K562 (cell line): ENCODE results near the gene SEC23B. TPM values are rescaled to one million over a fixed set of nuclear protein-coding genes. Genes with fewer than 3 reads are reported as not detected.
A peak's percentile ranks its signal among the peaks of the same experiment; 100 is the strongest.

Source experiments
- CBX3 ChIP-seq, 2 experiments: IDR thresholded peaks; 1 replicate in 1 of 2; 2 replicates in 1 of 2; pipeline ENCODE4 v1.6.1; 2012; ENCODE audit warnings: inconsistent platforms in 2 of 2, low read length in 2 of 2, borderline replicate concordance in 1 of 2, control low read depth in 1 of 2
- CHCHD3 ChIP-seq: fragments of 250-450 bp; sonication (Bioruptor Pico); IDR thresholded peaks from 2 replicates; pipeline ENCODE4 v2.1.2; 2022; ENCODE audit warnings: mild to moderate bottlenecking
- CSDE1 ChIP-seq, 2 experiments: fragments of 450-650 bp; IDR thresholded peaks; 2 replicates each; pipeline ENCODE4 v1.6.1; 2016; ENCODE audit warnings: mild to moderate bottlenecking in 1 of 2
- EHMT2 ChIP-seq: fragments of 450-650 bp; IDR thresholded peaks from 2 replicates; pipeline ENCODE4 v1.6.1; 2018; ENCODE audit warnings: antibody characterized with exemption
- FOSL1 ChIP-seq: fragments of 200-800 bp; sonication (Bioruptor generic); conservative IDR thresholded peaks from 2 replicates; pipeline ENCODE4 v1.6.1; 2016; ENCODE audit warnings: missing genetic modification characterization, missing compliant biosample characterization
- ID3 ChIP-seq, 2 experiments: fragments of 250-450 bp in 1 of 2; fragments of 450-650 bp in 1 of 2; sonication (Bioruptor Pico) in 1 of 2; IDR thresholded peaks; 2 replicates each; pipeline versions ENCODE4 v1.6.1 to v1.8.0; 2016 to 2021; ENCODE audit warnings: mild to moderate bottlenecking in 2 of 2, moderate library complexity in 2 of 2, missing compliant biosample characterization in 1 of 2, missing genetic modification characterization in 1 of 2
- KLF6 ChIP-seq: fragments of 250-450 bp; sonication (Bioruptor Pico); IDR thresholded peaks from 2 replicates; pipeline ENCODE4 v1.4.0; 2020; ENCODE audit warnings: mild to moderate bottlenecking, moderate library complexity, borderline replicate concordance
- MXD1 ChIP-seq: fragments of 250-450 bp; sonication (Bioruptor Pico); IDR thresholded peaks from 2 replicates; pipeline ENCODE4 v1.8.0; 2021; ENCODE audit warnings: borderline replicate concordance, mild to moderate bottlenecking, moderate library complexity; ENCODE audit not compliant: poor library complexity, severe bottlenecking
- RFX7 ChIP-seq: fragments of 250-450 bp; sonication (Bioruptor Pico); IDR thresholded peaks from 2 replicates; pipeline ENCODE4 v1.5.1; 2021; ENCODE audit warnings: mild to moderate bottlenecking
- RNF2 ChIP-seq: sonication (generic); IDR thresholded peaks from 2 replicates; pipeline ENCODE4 v1.6.1; 2016
- SMAD4 ChIP-seq: fragments of 250-450 bp; sonication (Bioruptor Pico); conservative IDR thresholded peaks from 2 replicates; pipeline ENCODE4 v1.8.0; 2021; ENCODE audit warnings: inconsistent platforms, mild to moderate bottlenecking, moderate library complexity
- SMC3 ChIP-seq: conservative IDR thresholded peaks from 2 replicates; pipeline ENCODE4 v1.6.1; 2011; ENCODE audit warnings: low read depth, low read length, improper control_type of control experiment; ENCODE audit not compliant: insufficient read depth
- USF2 ChIP-seq: sonication (generic); formaldehyde crosslinking; IDR thresholded peaks from 2 replicates; pipeline ENCODE4 v1.5.0; 2020; ENCODE audit warnings: missing genetic modification reagents
- WHSC1 ChIP-seq: IDR thresholded peaks from one replicate; pipeline ENCODE4 v1.6.1; 2012; ENCODE audit warnings: low read length, control low read depth, inconsistent platforms
- ZC3H8 ChIP-seq: fragments of 450-650 bp; IDR thresholded peaks from 2 replicates; pipeline ENCODE4 v1.6.1; 2017
- ZNF395 ChIP-seq: fragments of 200-800 bp; sonication (Bioruptor generic); IDR thresholded peaks from 2 replicates; pipeline ENCODE4 v1.6.1; 2017; ENCODE audit warnings: missing genetic modification characterization, missing compliant biosample characterization
- ZNF644 ChIP-seq: fragments of 200-800 bp; sonication (Bioruptor generic); IDR thresholded peaks from 2 replicates; pipeline ENCODE4 v1.6.1; 2016; ENCODE audit warnings: low read depth, missing genetic modification characterization, missing compliant biosample characterization
- polyA plus RNA-seq, 8 experiments: library from polyadenylated mRNA; depleted of rRNA in 4 of 8; stranded (reverse) in 5 of 8; unstranded in 3 of 8; fragments of >200 nt; fragmentation: Nextera tagmentation in 2 of 8; fragmentation: Illumina TruSeq in 1 of 8; extraction: Ambion mirVana in 2 of 8; extraction: Trizol in 1 of 8; gene quantifications; 2 replicates each; pipeline versions ENCODE4 v1.2.1 to v1.2.3, GENCODE V29; 2011 to 2014; ENCODE audit warnings: inconsistent platforms in 1 of 8, missing spikeins in 1 of 8
- total RNA-seq, 7 experiments: library from RNA; depleted of rRNA in 6 of 7; stranded (reverse); fragments of >200 nt in 6 of 7; fragmentation: Illumina TruSeq in 2 of 7; extraction: Trizol in 2 of 7; gene quantifications; 2 replicates each; pipeline versions ENCODE4 v1.2.1 to v1.2.3, GENCODE V29; 2011 to 2021; ENCODE audit warnings: low replicate concordance in 1 of 7

Gene SEC23B
- total and polyA plus RNA-seq, 9 of the 15 experiments (the other 6 are each of a cell fraction or from before 2014, with no cell fraction given), result 31.7 to 70.2 (median 38.5) TPM

- TF ChIP-seq FOSL1 (tag) (peak; percentile 53; the same call in 1 of the 2 replicates), ID3 (CRISPR knock-in tag; IDR thresholded peaks at IDR 0.05) (no peak), ID3 (tag; IDR thresholded peaks at IDR 0.05) (no peak), CBX3 (IDR thresholded peaks at IDR 0.05; ENCODE audit: borderline replicate concordance in 1 of 2, low read length in 2 of 2) (no peak), SMC3 (no peak), RNF2 (peak; percentile 66), USF2 (no peak), WHSC1 (no peak), MXD1 (no peak), CHCHD3 (CRISPR knock-in tag) (no peak), ZNF644 (tag) (no peak), ZNF395 (CRISPR knock-in tag) (no peak; the same call in 1 of the 2 replicates), SMAD4 (CRISPR knock-in tag) (0 out of 2 replicates have a peak, but pooled peaks have one; percentile 45), ZC3H8 (no peak), CSDE1 (IDR thresholded peaks at IDR 0.05) (no peak), KLF6 (CRISPR knock-in tag) (no peak), EHMT2 (no peak), RFX7 (CRISPR knock-in tag) (no peak)
Measured at GRCh38 chr20:18585134-18585533, 77.4 kb downstream of the SEC23B start (continued).
